ENCODE measurements around the gene KLHDC8A. TPM values are rescaled to one million over a fixed set of nuclear protein-coding genes. Genes with fewer than 3 reads are reported as not detected.

Gene KLHDC8A
- total and polyA plus RNA-seq, 2 of the 13 experiments (the other 11 are each of a cell fraction or from before 2014, with no cell fraction given): not detected

DNA sequence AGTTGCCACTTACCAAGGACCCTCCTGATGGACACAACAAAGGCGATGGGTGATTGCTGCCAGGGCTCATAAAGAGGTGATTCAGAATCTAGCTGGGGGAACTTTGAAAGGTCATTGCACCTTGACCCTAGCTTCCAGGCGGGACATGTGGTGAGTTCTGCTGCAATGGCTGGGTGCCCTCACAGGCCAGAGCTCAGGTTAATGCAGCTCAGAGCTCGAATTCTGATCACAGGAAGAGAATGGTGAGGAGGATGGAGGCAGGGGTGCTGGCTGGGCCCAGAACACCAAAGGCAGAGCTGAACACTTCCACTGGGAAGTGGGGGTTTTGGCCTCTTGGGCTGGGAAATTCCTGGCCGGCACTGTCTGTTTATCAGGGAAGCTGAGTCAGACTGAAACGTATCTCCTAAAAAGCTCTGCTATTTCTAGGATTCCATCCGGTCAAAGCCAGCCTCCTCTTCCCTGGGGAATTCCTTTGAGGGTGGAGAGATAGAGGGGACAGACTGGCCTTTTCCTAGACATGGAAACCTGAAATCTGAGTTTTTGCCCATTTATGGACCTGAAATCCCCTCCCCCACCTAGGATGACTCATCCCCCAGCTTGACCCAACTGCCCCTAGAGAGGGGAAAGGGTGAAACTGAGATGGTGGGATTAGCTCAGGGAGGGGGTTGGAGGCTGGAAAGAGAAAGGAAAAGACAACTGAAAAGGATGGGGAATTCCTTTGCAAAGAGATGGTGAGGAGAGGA is 62.4 kb downstream of the KLHDC8A start (continued):
- TF ChIP-seq, protein P1, sequence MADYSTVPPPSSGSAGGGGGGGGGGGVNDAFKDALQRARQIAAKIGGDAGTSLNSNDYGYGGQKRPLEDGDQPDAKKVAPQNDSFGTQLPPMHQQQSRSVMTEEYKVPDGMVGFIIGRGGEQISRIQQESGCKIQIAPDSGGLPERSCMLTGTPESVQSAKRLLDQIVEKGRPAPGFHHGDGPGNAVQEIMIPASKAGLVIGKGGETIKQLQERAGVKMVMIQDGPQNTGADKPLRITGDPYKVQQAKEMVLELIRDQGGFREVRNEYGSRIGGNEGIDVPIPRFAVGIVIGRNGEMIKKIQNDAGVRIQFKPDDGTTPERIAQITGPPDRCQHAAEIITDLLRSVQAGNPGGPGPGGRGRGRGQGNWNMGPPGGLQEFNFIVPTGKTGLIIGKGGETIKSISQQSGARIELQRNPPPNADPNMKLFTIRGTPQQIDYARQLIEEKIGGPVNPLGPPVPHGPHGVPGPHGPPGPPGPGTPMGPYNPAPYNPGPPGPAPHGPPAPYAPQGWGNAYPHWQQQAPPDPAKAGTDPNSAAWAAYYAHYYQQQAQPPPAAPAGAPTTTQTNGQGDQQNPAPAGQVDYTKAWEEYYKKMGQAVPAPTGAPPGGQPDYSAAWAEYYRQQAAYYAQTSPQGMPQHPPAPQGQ (CRISPR knock-in tag; IDR thresholded peaks at IDR 0.05; ENCODE audit: borderline replicate concordance): no peak
- TF ChIP-seq ARHGAP35 (CRISPR knock-in tag; IDR thresholded peaks at IDR 0.05; ENCODE audit: borderline replicate concordance): no peak
- no peak for TF ChIP-seq ZNF296 (CRISPR knock-in tag; conservative IDR thresholded peaks at IDR 0.05)
- no peak for TF ChIP-seq PHF8 (CRISPR knock-in tag; IDR thresholded peaks at IDR 0.05)
- no peak for TF ChIP-seq ZFP62 (CRISPR knock-in tag; IDR thresholded peaks at IDR 0.05)
- TF ChIP-seq, protein P2, sequence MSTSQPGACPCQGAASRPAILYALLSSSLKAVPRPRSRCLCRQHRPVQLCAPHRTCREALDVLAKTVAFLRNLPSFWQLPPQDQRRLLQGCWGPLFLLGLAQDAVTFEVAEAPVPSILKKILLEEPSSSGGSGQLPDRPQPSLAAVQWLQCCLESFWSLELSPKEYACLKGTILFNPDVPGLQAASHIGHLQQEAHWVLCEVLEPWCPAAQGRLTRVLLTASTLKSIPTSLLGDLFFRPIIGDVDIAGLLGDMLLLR (CRISPR knock-in tag; IDR thresholded peaks at IDR 0.05): no peak
- no peak for TF ChIP-seq ADNP (CRISPR knock-in tag; IDR thresholded peaks at IDR 0.05)
- TF ChIP-seq, protein P3, sequence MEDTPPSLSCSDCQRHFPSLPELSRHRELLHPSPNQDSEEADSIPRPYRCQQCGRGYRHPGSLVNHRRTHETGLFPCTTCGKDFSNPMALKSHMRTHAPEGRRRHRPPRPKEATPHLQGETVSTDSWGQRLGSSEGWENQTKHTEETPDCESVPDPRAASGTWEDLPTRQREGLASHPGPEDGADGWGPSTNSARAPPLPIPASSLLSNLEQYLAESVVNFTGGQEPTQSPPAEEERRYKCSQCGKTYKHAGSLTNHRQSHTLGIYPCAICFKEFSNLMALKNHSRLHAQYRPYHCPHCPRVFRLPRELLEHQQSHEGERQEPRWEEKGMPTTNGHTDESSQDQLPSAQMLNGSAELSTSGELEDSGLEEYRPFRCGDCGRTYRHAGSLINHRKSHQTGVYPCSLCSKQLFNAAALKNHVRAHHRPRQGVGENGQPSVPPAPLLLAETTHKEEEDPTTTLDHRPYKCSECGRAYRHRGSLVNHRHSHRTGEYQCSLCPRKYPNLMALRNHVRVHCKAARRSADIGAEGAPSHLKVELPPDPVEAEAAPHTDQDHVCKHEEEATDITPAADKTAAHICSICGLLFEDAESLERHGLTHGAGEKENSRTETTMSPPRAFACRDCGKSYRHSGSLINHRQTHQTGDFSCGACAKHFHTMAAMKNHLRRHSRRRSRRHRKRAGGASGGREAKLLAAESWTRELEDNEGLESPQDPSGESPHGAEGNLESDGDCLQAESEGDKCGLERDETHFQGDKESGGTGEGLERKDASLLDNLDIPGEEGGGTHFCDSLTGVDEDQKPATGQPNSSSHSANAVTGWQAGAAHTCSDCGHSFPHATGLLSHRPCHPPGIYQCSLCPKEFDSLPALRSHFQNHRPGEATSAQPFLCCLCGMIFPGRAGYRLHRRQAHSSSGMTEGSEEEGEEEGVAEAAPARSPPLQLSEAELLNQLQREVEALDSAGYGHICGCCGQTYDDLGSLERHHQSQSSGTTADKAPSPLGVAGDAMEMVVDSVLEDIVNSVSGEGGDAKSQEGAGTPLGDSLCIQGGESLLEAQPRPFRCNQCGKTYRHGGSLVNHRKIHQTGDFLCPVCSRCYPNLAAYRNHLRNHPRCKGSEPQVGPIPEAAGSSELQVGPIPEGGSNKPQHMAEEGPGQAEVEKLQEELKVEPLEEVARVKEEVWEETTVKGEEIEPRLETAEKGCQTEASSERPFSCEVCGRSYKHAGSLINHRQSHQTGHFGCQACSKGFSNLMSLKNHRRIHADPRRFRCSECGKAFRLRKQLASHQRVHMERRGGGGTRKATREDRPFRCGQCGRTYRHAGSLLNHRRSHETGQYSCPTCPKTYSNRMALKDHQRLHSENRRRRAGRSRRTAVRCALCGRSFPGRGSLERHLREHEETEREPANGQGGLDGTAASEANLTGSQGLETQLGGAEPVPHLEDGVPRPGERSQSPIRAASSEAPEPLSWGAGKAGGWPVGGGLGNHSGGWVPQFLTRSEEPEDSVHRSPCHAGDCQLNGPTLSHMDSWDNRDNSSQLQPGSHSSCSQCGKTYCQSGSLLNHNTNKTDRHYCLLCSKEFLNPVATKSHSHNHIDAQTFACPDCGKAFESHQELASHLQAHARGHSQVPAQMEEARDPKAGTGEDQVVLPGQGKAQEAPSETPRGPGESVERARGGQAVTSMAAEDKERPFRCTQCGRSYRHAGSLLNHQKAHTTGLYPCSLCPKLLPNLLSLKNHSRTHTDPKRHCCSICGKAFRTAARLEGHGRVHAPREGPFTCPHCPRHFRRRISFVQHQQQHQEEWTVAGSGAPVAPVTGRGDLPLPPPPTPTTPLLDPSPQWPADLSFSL (CRISPR knock-in tag; IDR thresholded peaks at IDR 0.05): no peak
- no peak; the same call in 1 of the 2 replicates for TF ChIP-seq KLF11 (CRISPR knock-in tag; IDR thresholded peaks at IDR 0.05)
- no peak for TF ChIP-seq SOX13 (IDR thresholded peaks at IDR 0.05)
- TF ChIP-seq SOX13 (CRISPR knock-in tag; conservative IDR thresholded peaks at IDR 0.05 in 1 of 2, IDR thresholded peaks at IDR 0.05 in 1 of 2): peak in 1 of 2 experiments; percentile 57; a peak in 1 of 4 replicates
- TF ChIP-seq, protein P4, sequence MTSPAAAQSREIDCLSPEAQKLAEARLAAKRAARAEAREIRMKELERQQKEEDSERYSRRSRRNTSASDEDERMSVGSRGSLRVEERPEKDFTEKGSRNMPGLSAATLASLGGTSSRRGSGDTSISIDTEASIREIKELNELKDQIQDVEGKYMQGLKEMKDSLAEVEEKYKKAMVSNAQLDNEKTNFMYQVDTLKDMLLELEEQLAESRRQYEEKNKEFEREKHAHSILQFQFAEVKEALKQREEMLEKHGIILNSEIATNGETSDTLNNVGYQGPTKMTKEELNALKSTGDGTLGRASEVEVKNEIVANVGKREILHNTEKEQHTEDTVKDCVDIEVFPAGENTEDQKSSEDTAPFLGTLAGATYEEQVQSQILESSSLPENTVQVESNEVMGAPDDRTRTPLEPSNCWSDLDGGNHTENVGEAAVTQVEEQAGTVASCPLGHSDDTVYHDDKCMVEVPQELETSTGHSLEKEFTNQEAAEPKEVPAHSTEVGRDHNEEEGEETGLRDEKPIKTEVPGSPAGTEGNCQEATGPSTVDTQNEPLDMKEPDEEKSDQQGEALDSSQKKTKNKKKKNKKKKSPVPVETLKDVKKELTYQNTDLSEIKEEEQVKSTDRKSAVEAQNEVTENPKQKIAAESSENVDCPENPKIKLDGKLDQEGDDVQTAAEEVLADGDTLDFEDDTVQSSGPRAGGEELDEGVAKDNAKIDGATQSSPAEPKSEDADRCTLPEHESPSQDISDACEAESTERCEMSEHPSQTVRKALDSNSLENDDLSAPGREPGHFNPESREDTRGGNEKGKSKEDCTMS (CRISPR knock-in tag; conservative IDR thresholded peaks at IDR 0.05): no peak
- no peak for TF ChIP-seq NFYB (CRISPR knock-in tag; IDR thresholded peaks at IDR 0.05)
- TF ChIP-seq NBN (conservative IDR thresholded peaks at IDR 0.05): no peak
- TF ChIP-seq NKX3-1 (CRISPR knock-in tag; IDR thresholded peaks at IDR 0.05): no peak
- peak; percentile 98 for TF ChIP-seq RXRA (CRISPR knock-in tag; IDR thresholded peaks at IDR 0.05)
- no peak for TF ChIP-seq ZNF772 (CRISPR knock-in tag; IDR thresholded peaks at IDR 0.05)
- peak; percentile 85 for TF ChIP-seq ZNF317 (CRISPR knock-in tag; IDR thresholded peaks at IDR 0.05)
- TF ChIP-seq ZKSCAN1 (IDR thresholded peaks at IDR 0.05; ENCODE audit: low read length): no peak
- no peak for TF ChIP-seq BHLHE40 (IDR thresholded peaks at IDR 0.05; ENCODE audit: low read length)

All from HepG2 (cell line).